ENCODE data around the gene IRAK3.

Gene IRAK3

DNA sequence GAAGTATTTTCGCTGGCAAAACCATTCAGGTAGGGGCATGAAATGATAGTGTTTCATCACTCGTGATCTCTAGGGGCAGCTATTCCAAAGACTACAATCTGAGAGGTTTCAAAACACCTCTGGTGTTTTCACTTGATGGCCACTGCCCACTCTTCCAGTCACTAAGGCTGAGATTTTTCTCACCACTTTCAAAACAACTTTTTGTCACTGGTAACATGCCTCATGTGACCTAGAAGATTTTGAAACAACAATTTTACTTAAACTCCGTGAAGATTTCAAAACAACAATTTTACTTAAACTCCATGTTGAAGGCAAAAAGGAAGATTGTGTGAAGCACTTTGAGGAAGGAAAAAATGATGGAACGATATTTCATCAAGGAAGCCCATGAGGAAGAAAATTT, 1.2 kb upstream of the IRAK3 start:
- no peak for FAIRE-seq
- no peak for DNase-seq (ENCODE audit: insufficient read length, low spot score)
- TF ChIP-seq CTCF (IDR thresholded peaks at IDR 0.05; ENCODE audit: insufficient read depth, missing control alignments) = no peak

- no peak for DNase-seq (ENCODE audit: insufficient read length, low spot score)
- TF ChIP-seq CTCF (IDR thresholded peaks at IDR 0.05; ENCODE audit: insufficient read depth, missing control alignments) = no peak
- FAIRE-seq = no peak
These were observed 451 bp downstream of the IRAK3 start for GRCh38 chr12:66189486-66189843.

DNA sequence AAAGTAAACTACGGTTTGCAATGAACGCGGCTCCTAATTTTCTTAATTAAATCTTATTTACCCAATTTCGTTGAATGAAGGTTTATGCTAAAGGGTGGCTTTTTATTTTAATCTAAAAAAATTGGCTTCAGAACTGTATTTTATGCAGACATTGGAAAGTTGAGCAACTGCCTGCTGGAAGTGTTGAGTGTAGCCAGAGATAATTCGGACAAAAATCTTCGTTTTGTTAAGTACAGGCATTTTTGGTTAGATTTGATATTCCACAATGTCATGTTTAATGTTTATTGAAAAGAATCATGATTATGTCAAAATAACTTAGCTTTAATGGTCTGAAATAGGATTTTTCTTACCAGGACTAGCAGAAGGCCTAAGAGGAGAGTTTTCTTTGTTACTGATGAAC, 875 bp downstream of the IRAK3 start:
- no peak for FAIRE-seq
- no peak for DNase-seq (ENCODE audit: insufficient read length, low spot score)
- TF ChIP-seq CTCF (IDR thresholded peaks at IDR 0.05; ENCODE audit: insufficient read depth, missing control alignments) = no peak

DNA sequence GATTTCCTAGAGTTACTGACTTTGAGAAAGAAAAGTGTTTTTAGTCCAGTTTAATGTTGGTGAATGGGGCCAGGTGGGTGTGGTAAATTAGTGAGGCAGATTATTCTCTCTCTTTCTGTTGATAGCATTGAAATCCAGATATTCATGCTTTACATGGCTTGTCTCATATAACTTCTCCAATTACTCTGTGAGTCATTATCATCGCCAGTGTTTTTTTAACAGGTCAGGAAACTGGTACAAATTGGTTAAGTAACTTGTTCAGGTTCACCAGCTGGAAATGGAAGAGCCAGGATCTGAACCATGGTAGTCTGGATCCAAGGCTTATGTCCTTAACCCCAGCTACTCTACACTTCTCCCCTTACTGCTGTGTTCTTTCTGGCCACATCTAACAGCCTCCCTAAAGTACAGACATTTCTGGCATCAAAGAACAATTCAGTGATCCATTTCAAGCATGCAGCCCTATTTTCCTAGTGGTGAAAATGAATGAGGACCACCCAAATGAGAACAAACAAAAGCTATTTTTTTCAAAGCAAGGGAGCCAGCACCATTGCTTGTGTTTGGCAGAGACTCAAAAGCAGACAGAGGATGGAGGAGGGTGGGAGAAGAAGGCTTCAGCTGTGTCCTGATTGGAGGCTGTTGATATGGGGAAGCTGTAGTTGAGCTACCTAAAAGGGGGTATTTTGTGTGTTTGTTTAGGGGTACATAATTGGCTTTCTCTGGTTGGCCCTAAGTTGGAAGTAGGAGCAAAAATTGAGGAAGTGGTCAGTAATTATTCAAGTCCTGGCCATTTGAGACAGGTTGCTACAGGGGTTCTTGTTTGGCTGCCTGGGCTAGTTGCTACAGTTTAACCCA, 1.7 kb downstream of the IRAK3 start:
- no peak for FAIRE-seq
- TF ChIP-seq CTCF (IDR thresholded peaks at IDR 0.05; ENCODE audit: insufficient read depth, missing control alignments) = no peak
- DNase-seq (ENCODE audit: insufficient read length, low spot score) = no peak

DNA sequence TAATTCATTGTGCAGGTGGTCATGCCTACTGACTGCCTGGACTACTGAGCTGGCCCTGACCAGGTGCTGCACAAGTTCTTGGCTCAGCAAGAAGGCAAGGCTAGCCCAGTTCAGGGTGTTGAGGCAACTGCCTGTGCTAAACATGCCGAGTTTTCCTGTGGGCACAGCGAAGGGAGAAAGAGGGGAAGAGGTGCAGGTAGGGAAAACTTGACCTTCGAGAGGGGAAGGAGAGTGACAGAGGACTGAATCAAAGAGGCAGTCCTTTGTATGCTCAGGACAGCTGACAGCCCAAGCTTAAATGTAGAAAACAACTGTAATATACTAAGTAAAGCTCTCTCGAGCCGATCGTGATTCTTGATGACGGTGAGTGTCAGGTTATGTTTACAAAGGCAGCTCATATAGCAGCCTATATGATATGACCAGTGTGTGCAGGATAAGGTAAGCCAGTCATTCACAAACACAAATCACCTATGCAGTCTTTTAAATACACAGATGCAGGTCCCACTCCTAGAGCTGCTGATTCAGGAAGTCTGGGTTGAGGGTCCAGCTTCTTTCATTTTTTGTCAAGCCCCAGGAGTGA, 2.6 kb downstream of the IRAK3 start:
- DNase-seq (ENCODE audit: insufficient read length, low spot score) (no peak), FAIRE-seq (no peak)
- no peak for TF ChIP-seq CTCF (IDR thresholded peaks at IDR 0.05; ENCODE audit: insufficient read depth, missing control alignments)

- TF ChIP-seq CTCF (IDR thresholded peaks at IDR 0.05; ENCODE audit: insufficient read depth, missing control alignments) = no peak
- FAIRE-seq (no peak), DNase-seq (ENCODE audit: insufficient read length, low spot score) (no peak)
These were observed 5.1 kb downstream of the IRAK3 start for GRCh38 chr12:66194122-66194521.

GRCh38 chr12:66195242-66195641, 6.2 kb downstream of the IRAK3 start:
- no peak for FAIRE-seq

More at GRCh38 chr12:66195242-66195641, 6.2 kb downstream of the IRAK3 start:
- no peak for TF ChIP-seq CTCF (IDR thresholded peaks at IDR 0.05; ENCODE audit: insufficient read depth, missing control alignments)
- DNase-seq (ENCODE audit: insufficient read length, low spot score) = no peak

Measured in D721Med (cell line).